ENCODE results near the gene RNASE2. TPM values are rescaled to one million over a fixed set of nuclear protein-coding genes. Genes with fewer than 3 reads are reported as not detected.

RNASE2 gene
- total RNA-seq, 4 donors from 2014 or later, result not detected

DNA sequence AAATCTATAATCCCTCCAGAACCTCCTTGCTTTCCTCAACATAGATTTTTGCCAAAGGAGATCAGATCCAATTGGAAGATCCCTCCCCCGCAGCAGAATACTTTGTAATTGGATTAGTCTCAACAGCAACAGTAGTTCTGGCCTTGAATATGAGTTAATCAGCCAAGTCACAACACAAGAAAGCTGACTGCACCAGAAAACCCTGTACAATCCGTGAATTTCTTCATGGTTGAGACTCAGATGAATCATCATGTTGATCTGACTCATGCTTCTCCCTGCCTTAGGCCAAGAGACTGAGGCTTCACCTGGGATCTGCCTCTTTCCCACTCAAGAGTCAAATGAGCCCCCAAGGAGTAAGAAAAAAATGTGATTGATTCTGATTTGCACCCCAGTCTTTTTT is 31.5 kb downstream of the RNASE2 start:
- Histone ChIP-seq H3K27ac (no peak overlapping the region), H3K4me3 (replicated peaks in 1 of 3) (no peak overlapping the region), H3K9me3 (no peaks in the 10 kb centered on the region), H3K27me3 (no peaks in the 10 kb centered on the region), H3K36me3 (no peaks in the 10 kb centered on the region), H3K4me1 (peaks cover 14 to 20% of the 10 kb centered on the region in 2 donors)
- intact Hi-C loops (cut with DNase I), result no loop called here
- TF ChIP-seq POLR2A (IDR thresholded peaks at IDR 0.05), result no peak
- TF ChIP-seq, protein P1, sequence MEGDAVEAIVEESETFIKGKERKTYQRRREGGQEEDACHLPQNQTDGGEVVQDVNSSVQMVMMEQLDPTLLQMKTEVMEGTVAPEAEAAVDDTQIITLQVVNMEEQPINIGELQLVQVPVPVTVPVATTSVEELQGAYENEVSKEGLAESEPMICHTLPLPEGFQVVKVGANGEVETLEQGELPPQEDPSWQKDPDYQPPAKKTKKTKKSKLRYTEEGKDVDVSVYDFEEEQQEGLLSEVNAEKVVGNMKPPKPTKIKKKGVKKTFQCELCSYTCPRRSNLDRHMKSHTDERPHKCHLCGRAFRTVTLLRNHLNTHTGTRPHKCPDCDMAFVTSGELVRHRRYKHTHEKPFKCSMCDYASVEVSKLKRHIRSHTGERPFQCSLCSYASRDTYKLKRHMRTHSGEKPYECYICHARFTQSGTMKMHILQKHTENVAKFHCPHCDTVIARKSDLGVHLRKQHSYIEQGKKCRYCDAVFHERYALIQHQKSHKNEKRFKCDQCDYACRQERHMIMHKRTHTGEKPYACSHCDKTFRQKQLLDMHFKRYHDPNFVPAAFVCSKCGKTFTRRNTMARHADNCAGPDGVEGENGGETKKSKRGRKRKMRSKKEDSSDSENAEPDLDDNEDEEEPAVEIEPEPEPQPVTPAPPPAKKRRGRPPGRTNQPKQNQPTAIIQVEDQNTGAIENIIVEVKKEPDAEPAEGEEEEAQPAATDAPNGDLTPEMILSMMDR (IDR thresholded peaks at IDR 0.05), result no peak
- WGBS, 2 donors, result 58 to 66% methylated on average over 2 of the region's 2 CpGs
- no peak for DNase-seq

DNA sequence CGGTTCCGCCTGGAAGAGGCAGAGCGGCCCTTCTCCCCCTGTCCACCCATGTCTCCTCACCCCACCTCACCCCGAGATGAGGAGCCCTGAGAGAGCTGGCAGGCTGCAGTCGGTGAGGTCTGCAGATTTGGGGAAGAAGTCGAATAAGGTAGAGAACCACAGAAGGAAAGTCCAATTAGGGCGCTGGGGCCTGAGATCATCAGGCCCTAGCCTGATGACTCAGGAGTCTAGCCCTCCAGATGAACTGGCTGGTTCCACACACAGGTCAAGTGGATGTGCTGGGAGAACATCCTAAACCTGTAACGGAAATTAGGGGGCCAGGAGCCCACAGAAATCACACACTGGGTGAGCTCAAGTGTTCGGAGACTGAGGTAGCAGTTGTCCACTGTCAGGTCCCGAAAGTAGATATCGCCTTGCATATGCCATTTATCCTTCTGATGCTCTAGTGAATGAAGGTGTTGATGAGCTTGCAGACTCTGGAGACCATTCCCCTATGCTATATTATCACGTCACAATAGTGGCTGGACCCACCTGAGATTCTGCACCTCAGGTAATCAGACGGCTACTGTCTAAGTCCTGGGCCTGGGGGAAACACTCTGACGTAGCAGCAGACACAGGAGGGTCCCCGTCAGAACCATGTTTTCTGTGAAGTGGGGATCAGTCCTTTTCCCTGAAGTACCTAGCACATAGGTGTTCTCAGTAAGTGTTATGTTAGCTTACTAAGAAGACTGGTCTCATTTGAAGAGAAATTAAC is 33.6 kb downstream of the RNASE2 start:
- peaks cover 14 to 20% of the 10 kb centered on the region in 2 donors for H3K4me1 ChIP-seq
- H3K36me3 ChIP-seq, result peaks cover 11 to 18% of the 10 kb centered on the region in 2 donors
- DNase-seq, result peak in 1 of 2 donors; percentile 9
- 85 to 87% methylated on average over 15 of the region's 15 CpGs for WGBS, 2 donors
- peak overlapping the region in 1 of 3 donors; percentile 73 for H3K4me3 ChIP-seq (replicated peaks in 1 of 3)
- intact Hi-C loops (cut with DNase I), result no loop called here
- TF ChIP-seq, protein P1 (IDR thresholded peaks at IDR 0.05), result no peak
- no peak for TF ChIP-seq POLR2A (IDR thresholded peaks at IDR 0.05)
- H3K27me3 ChIP-seq, result no peaks in the 10 kb centered on the region
- peak overlapping the region; percentile 67 to 93 (median 86) for H3K27ac ChIP-seq
- H3K9me3 ChIP-seq, result no peaks in the 10 kb centered on the region

DNA sequence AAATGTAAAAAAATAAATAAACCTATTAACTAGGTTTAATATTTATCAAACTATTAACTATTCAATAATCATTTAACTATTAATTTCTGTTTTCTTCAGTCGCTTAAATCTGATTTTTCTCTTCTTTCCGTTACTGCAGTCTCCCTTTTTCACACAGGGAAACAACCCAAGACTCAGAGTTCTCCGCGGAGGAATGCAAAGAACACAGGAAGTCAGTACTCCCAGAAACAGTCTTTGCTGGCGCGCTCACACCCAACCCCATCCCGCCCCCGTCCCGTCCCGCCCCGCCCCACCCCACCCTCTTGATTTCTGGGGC is 34.1 kb downstream of the RNASE2 start:
- no peaks in the 10 kb centered on the region for H3K27me3 ChIP-seq
- no peaks in the 10 kb centered on the region for H3K9me3 ChIP-seq
- no peak for TF ChIP-seq POLR2A (IDR thresholded peaks at IDR 0.05)
- TF ChIP-seq, protein P1 (IDR thresholded peaks at IDR 0.05), result no peak
- intact Hi-C loops (cut with DNase I), result no loop called here
- no peak for DNase-seq
- 1 to 3% methylated on average over 11 of the region's 11 CpGs for WGBS, 2 donors
- H3K27ac ChIP-seq, result peak overlapping the region; percentile 67 to 93 (median 86)
- peaks cover 14 to 22% of the 10 kb centered on the region in 2 donors for H3K36me3 ChIP-seq
- H3K4me1 ChIP-seq, result peaks cover 14 to 20% of the 10 kb centered on the region in 2 donors
- H3K4me3 ChIP-seq (replicated peaks in 1 of 3), result peak overlapping the region in 1 of 3 donors; percentile 73

DNA sequence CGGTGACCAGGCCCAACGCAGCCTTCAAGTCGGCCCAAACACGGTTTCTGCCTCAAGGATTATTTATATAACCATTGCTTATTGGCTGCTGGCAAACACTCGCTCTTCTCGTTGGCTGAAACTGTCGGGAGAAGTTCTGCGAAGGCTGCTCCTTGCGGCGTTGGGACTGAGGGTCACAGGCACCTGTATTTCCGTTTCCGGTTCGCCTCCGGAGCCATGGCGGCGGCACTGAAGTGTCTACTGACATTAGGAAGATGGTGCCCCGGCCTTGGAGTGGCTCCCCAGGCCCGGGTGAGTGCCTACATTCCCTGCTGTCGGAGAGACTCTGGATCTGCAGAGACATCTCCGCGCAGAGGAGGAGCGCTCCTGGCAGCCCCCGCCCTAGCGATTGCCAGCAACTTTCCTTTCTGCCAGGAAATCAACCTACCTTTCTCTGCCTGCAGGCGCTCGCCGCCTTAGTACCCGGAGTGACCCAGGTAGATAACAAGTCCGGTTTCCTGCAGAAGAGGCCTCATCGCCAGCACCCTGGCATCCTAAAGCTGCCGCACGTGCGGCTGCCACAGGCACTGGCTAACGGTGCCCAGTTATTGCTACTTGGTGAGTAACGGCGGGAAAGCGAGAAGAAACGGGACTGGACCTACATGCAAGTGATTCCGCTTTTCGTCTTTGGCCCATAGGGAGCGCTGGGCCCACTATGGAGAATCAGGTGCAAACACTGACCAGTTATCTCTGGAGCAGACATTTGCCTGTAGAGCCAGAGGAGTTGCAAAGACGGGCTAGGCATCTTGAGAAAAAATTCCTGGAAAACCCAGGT is 34.7 kb downstream of the RNASE2 start, which contains the start of gene METTL17:
Gene METTL17 (plus strand): TSS at position 194 of the 814 bp plus-strand sequence. CDS start 23 bp downstream, at position 217.
- DNase-seq, result peak; percentile 94
- intact Hi-C loops (cut with DNase I), result no loop called here
- no peaks in the 10 kb centered on the region for H3K9me3 ChIP-seq
- peaks cover 20 to 28% of the 10 kb centered on the region in 2 donors for H3K36me3 ChIP-seq
- peak within 1 kb of the TSS; percentile 67 to 93 (median 86) for H3K27ac ChIP-seq
- H3K4me1 ChIP-seq, result peaks cover 14 to 20% of the 10 kb centered on the region in 2 donors
- 0 to 2% methylated on average over 17 to 31 of the region's 42 CpGs for WGBS, 2 donors
- H3K4me3 ChIP-seq (replicated peaks in 1 of 3), result peak within 1 kb of the TSS; percentile 73 to 78 (median 73)
- H3K27me3 ChIP-seq, result no peaks in the 10 kb centered on the region
- peak in 1 of 2 donors; percentile 66 for TF ChIP-seq POLR2A (IDR thresholded peaks at IDR 0.05)
- TF ChIP-seq, protein P1 (IDR thresholded peaks at IDR 0.05), result peak in 2 of 6 experiments; percentile 27 to 35
